Measurements from ENCODE around the gene WNK2.

The WNK2 gene

GRCh38 chr9:93203718-93204469 lies 20.0 kb downstream of the WNK2 start:
- DNase-seq = no peak

DNA sequence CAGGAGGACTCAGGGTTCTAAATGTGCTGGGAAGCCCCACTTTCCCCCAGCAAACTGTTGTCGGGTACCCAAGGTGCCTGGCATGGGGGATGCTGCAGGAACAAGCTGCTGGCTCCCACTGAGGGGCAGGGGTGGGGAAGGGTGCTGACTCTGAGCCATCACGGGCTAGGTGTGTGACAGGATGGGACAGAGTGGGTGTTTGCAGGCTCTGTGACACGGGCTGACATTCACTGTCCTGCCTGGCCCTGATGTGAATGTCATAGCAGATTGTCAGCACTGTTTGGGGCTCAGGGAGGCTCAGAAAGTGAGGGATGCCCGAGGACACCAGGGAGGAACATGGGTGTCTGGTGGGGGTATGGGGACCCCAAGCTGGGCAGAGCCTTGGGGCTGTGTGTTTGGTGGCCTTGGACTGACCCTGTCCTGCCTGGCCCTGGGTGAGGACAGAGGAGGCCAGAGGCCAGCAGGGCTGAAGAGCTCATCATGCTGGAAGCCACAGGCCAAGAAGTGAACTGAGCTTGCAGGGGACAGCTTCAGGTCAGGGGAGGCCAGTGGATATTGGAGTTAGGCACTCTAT lies 20.6 kb downstream of the WNK2 start:
- DNase-seq = no peak

GRCh38 chr9:93205045-93205768 lies 21.3 kb downstream of the WNK2 start:
- peak; percentile 38 for DNase-seq

GRCh38 chr9:93205896-93206575 lies 22.1 kb downstream of the WNK2 start:
- DNase-seq = no peak

- no peak for DNase-seq
These were observed 22.7 kb downstream of the WNK2 start for GRCh38 chr9:93206576-93207155.

- DNase-seq = peak; percentile 55
These were observed 23.4 kb downstream of the WNK2 start for GRCh38 chr9:93207326-93207814.

GRCh38 chr9:93207860-93208734 lies 24.2 kb downstream of the WNK2 start:
- DNase-seq = no peak

DNA sequence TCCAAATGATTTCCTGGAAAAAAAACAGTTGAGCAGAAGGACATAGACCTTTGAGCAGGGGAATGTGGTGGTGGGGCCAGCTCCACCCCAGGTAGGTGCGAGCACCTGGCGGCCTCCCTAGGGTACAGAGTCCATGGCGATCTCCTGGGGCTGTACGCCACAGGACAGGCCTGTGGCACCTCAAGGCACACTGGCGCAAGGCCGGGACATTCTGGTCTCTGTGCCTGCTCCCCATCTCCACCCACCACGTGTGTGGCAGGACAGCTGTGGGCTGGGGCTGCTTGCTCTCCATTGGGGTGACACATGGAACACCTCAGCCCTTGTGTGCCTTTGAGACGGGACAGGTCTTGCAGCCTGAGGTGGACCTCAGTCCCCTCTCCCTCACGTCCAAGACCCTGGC lies 25.2 kb downstream of the WNK2 start:
- no peak for DNase-seq

- DNase-seq = no peak
These were observed 25.8 kb downstream of the WNK2 start for GRCh38 chr9:93209576-93210323.

GRCh38 chr9:93210324-93210973 lies 26.5 kb downstream of the WNK2 start:
- DNase-seq = no peak

GRCh38 chr9:93210974-93211653 lies 27.2 kb downstream of the WNK2 start:
- DNase-seq = no peak

GRCh38 chr9:93211654-93212001 lies 27.7 kb downstream of the WNK2 start:
- no peak for DNase-seq

DNA sequence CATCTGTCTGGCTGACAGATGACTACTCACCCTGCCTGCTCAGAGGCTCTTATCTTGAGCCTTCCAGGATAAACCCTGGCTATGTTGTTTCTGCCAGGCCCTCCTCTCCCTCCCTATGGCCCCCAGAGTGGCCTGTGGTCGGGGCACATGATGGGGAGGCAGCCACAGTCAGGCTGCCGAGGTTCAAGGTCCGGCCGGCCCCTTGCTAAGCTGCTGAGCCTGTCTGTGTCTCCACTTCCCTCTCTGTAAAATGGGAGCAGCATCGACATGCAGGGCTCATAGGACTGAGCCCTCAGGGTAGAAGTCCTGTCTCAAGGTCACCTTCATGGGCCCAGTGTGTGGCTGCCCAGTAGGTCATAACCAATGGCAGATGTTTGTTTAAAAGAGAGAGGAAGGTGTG lies 28.5 kb downstream of the WNK2 start:
- DNase-seq = no peak

DNA sequence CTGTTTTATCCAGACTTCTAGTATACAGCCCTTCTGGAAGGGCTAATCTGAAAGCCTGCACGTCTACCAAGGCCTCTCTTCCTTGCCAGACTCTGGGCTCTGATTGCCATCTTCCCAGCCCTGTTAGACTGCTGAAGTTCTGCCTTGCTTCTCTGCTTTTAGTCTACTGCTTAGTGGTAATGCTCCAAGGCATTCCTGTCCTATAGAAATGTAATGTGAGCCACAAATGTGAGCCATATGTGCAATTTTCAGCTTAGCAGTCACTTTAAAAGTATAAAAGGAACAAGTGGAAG lies 32.1 kb downstream of the WNK2 start:
- no peak for DNase-seq

DNA sequence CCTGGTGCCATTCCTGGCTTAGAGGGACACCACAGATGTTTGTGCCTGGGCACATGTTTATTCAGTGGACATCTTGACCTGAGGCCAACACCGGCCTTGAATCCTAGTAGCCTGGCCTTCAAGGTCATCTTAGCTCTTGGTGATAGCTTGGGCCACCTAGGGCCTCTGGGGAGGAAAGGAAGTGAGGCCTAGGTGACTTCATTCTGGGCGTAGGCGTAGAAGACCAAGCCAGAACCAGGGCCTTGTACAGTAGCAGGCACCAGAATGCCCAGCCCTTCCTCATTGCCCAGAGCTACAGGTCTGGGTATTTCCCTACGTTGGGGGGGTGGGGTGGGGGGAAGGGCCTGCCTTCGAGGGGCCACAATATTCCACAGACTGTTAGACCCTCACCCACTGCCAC lies 33.8 kb downstream of the WNK2 start:
- DNase-seq = no peak

- DNase-seq = no peak
These were observed 34.2 kb downstream of the WNK2 start for GRCh38 chr9:93218161-93218560.

GRCh38 chr9:93218671-93219420 lies 34.9 kb downstream of the WNK2 start:
- DNase-seq = no peak

DNA sequence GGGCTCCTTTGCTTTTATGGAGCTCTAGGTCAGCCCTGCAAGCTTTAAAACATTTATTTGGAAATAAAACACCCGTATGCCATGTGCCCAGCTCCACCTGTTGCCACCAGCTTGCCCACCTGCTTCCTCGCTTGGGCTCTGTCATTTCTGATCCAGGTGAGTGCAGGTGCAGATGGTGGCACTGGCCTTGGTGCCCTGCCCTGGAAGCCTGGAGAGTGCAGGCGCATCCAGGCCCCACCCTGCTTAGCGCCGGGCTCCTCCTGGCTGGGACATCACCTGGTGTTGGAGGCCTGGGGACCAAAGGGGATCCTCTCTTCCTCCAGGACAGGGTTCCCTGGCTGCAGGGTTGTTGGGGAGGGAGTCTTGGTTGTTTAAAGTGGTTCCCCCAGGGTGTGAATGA lies 35.8 kb downstream of the WNK2 start:
- no peak for DNase-seq

DNA sequence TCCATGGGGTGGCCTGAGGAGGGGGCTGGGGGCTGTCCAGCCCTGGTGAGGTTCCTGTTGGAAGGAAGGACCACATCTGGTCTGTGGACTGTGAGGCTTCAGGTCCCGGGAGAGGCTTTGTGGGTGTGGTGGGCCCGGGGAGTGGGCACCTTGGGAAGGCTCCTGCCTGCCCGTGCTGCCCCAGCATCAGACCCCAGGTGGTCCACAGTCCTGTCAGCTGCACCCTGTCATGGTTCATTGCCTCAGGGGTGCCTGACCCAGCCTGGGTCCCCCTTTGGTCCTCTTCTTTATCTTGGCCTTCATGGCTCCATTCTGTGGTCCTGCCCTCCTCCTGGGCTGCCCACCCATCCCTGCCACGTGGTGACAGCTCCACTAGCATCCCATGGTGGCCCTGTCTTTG lies 36.7 kb downstream of the WNK2 start:
- DNase-seq = no peak

DNA sequence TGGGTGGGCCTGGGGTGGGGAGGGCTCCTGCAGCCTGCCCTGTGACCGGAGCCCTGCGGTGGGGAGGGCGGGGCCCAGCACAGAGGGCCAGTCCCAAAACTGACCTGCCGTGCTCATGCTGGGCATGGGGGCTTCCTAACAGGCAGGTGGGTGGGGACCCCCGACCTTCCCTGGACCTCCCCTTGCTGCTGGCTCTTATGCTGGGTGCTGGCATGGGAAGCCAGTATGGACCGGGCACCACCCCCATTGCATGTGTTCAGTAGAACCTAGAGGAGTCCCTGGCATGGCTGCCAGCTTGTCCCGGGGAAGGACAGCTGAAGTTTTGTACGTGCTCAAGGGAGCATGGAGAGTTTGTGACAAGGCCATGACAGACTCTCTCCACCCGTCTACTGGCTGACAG lies 37.1 kb downstream of the WNK2 start:
- no peak for DNase-seq
